Gastrocnemius medialis (tissue), 4 donors: ENCODE measurements around the gene EVL. TPM values are rescaled to one million over a fixed set of nuclear protein-coding genes. Genes with fewer than 3 reads are reported as not detected.

Source experiments
- ATAC-seq, 2 donors: fragments of 150-250 bp; one replicate each; pipeline ENCODE4 v1.9.1; 2016
- DNase-seq, 2 donors: peaks; one replicate each; pipeline ENCODE4 v3.0.0-alpha.2; 2019
- H3K27ac ChIP-seq, 4 donors: fragments of 200-600 bp; sonication (generic); 1 replicate in 1 of 4; 2 replicates in 3 of 4; pipeline ENCODE4 v1.5.1; 2016 to 2018; ENCODE audit warnings: mild to moderate bottlenecking in 2 of 4, moderate library complexity in 1 of 4
- H3K27me3 ChIP-seq, 3 donors: fragments of 200-600 bp; sonication (generic) in 2 of 3; 1 replicate in 1 of 3; 2 replicates in 2 of 3; pipeline versions ENCODE4 v1.5.1 to v1.6.0; 2016 to 2019; ENCODE audit warnings: mild to moderate bottlenecking in 1 of 3, moderate library complexity in 1 of 3
- H3K36me3 ChIP-seq, 2 donors: fragments of 200-600 bp; sonication (generic) in 1 of 2; one replicate each; pipeline ENCODE4 v1.5.1; 2017 to 2018
- H3K4me1 ChIP-seq, 2 donors: fragments of 200-600 bp; sonication (generic) in 1 of 2; one replicate each; pipeline ENCODE4 v1.5.1; 2016 to 2017; ENCODE audit warnings: mild to moderate bottlenecking in 2 of 2
- H3K4me3 ChIP-seq, 4 donors: fragments of 200-600 bp; sonication (generic) in 3 of 4; 1 replicate in 1 of 4; 2 replicates in 3 of 4; pipeline ENCODE4 v1.5.1; 2016 to 2019; ENCODE audit warnings: mild to moderate bottlenecking in 2 of 4
- H3K9me3 ChIP-seq, 3 donors: fragments of 200-600 bp; sonication (generic) in 2 of 3; 1 replicate in 1 of 3; 2 replicates in 2 of 3; pipeline ENCODE4 v1.5.1; 2016 to 2019
- POLR2A ChIP-seq, 2 donors: fragments of 450-650 bp; IDR thresholded peaks; one replicate each; pipeline ENCODE4 v1.6.1; 2017; ENCODE audit warnings: antibody characterized with exemption in 2 of 2, mild to moderate bottlenecking in 2 of 2, moderate library complexity in 2 of 2
- in situ Hi-C, 4 donors: fragments of 200-750 bp; cut with MboI; loops; one replicate each; pipeline versions ENCODE4 v1.15.0 to v1.8.0; 2017; ENCODE audit warnings: low sequenced_read_pairs in 4 of 4
- intact Hi-C: fragments of 100-400 bp; cut with DNase I; formaldehyde crosslinking; loops from one replicate; pipeline ENCODE4 v1.15.1; 2023; ENCODE audit warnings: low total_unique reads
- total RNA-seq, 4 donors: library from RNA; depleted of rRNA; stranded (reverse); fragments of >200 nt; gene quantifications; one replicate each; pipeline versions ENCODE4 v1.1.0 to v1.2.3, GENCODE V29; 2016
- TF ChIP-seq, protein P1 (sequence below), 5 experiments: fragments of 450-650 bp in 3 of 5; fragments of 200-600 bp in 2 of 5; sonication (generic) in 2 of 5; IDR thresholded peaks in 4 of 5; conservative IDR thresholded peaks in 1 of 5; 1 replicate in 4 of 5; 2 replicates in 1 of 5; pipeline ENCODE4 v1.5.1; 2016 to 2019; ENCODE audit warnings: antibody characterized with exemption in 5 of 5, mild to moderate bottlenecking in 3 of 5, moderate library complexity in 3 of 5

The EVL gene, protein sequence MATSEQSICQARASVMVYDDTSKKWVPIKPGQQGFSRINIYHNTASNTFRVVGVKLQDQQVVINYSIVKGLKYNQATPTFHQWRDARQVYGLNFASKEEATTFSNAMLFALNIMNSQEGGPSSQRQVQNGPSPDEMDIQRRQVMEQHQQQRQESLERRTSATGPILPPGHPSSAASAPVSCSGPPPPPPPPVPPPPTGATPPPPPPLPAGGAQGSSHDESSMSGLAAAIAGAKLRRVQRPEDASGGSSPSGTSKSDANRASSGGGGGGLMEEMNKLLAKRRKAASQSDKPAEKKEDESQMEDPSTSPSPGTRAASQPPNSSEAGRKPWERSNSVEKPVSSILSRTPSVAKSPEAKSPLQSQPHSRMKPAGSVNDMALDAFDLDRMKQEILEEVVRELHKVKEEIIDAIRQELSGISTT
- 10 to 100 TPM in 1 of 4 donors, 1 to 10 TPM in 3; 5.8 to 14.3 (median 9.5) TPM for total RNA-seq

GRCh38 chr14:100065111-100065871, at the start of gene EVL:
EVL (plus strand) TSS chr14:100065422; CDS start chr14:100065501, 79 bp downstream.
- peak within 1 kb of the TSS in 1 of 4 donors; percentile 4 for H3K4me3 ChIP-seq
- H3K27ac ChIP-seq = no peak within 1 kb of the TSS

DNA sequence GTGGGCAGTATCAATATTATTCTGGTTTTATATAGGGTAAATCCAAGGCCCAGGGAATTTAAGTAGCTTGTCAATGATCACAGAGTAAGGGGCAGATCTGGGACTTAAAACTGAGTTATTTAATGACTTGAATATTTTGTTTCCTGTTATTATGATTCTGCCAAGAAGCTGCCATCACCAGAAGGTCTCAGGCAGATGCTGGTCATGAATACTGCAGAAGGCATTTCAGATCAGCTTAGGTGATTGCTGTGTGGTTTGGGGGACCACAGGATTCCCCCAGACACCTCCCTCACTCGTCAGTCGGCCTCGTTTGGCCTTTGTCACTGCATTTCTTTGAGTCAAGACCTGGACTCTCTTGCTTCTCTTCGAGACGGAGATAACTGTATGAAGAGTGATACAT, 47.7 kb upstream of the EVL start:
- no peak overlapping the region for H3K4me3 ChIP-seq

More at GRCh38 chr14:100065111-100065871, at the start of gene EVL:
- TF ChIP-seq, protein P1, sequence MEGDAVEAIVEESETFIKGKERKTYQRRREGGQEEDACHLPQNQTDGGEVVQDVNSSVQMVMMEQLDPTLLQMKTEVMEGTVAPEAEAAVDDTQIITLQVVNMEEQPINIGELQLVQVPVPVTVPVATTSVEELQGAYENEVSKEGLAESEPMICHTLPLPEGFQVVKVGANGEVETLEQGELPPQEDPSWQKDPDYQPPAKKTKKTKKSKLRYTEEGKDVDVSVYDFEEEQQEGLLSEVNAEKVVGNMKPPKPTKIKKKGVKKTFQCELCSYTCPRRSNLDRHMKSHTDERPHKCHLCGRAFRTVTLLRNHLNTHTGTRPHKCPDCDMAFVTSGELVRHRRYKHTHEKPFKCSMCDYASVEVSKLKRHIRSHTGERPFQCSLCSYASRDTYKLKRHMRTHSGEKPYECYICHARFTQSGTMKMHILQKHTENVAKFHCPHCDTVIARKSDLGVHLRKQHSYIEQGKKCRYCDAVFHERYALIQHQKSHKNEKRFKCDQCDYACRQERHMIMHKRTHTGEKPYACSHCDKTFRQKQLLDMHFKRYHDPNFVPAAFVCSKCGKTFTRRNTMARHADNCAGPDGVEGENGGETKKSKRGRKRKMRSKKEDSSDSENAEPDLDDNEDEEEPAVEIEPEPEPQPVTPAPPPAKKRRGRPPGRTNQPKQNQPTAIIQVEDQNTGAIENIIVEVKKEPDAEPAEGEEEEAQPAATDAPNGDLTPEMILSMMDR (IDR thresholded peaks at IDR 0.05 in 4 of 5, conservative IDR thresholded peaks at IDR 0.05 in 1 of 5) = no peak
- TF ChIP-seq POLR2A (IDR thresholded peaks at IDR 0.05) = no peak
- Histone ChIP-seq H3K27me3 (no peaks in the 10 kb centered on the region), H3K9me3 (no peaks in the 10 kb centered on the region), H3K4me1 (peaks cover 0 to 5% of the 10 kb centered on the region in 2 donors), H3K36me3 (no peaks in the 10 kb centered on the region)
- in situ Hi-C loops (no loop called here), intact Hi-C loops (loop anchor here (5.0 kb wide), 1 partner anchor 42 kb away; no protein-coding TSS in a partner anchor)
- DNase-seq (peak in 1 of 2 donors; percentile 26), ATAC-seq (no peak)

GRCh38 chr14:100018054-100018453, 47.2 kb upstream of the EVL start:
- Histone ChIP-seq H3K36me3 (no peaks in the 10 kb centered on the region), H3K4me3 (no peak overlapping the region), H3K4me1 (peaks cover 17 to 21% of the 10 kb centered on the region in 2 donors), H3K9me3 (no peaks in the 10 kb centered on the region), H3K27ac (no peak overlapping the region), H3K27me3 (no peaks in the 10 kb centered on the region)
- in situ Hi-C loops (no loop called here), intact Hi-C loops (no loop called here)
- TF ChIP-seq, protein P1 (IDR thresholded peaks at IDR 0.05 in 4 of 5, conservative IDR thresholded peaks at IDR 0.05 in 1 of 5) = no peak
- no peak for TF ChIP-seq POLR2A (IDR thresholded peaks at IDR 0.05)
- DNase-seq = no peak
- no peak for ATAC-seq

More for the DNA sequence above, 47.7 kb upstream of the EVL start:
- H3K4me1 ChIP-seq = peaks cover 12 to 23% of the 10 kb centered on the region in 2 donors
- intact Hi-C loops (no loop called here), in situ Hi-C loops (no loop called here)
- H3K27me3 ChIP-seq = no peaks in the 10 kb centered on the region
- no peaks in the 10 kb centered on the region for H3K9me3 ChIP-seq
- no peak overlapping the region for H3K27ac ChIP-seq
- DNase-seq (no peak), ATAC-seq (no peak)
- H3K36me3 ChIP-seq = no peaks in the 10 kb centered on the region
- no peak for TF ChIP-seq POLR2A (IDR thresholded peaks at IDR 0.05)
- TF ChIP-seq, protein P1 (IDR thresholded peaks at IDR 0.05 in 4 of 5, conservative IDR thresholded peaks at IDR 0.05 in 1 of 5) = no peak

- intact Hi-C loops = no loop called here
- DNase-seq = no peak
- TF ChIP-seq, protein P1 (IDR thresholded peaks at IDR 0.05 in 4 of 5, conservative IDR thresholded peaks at IDR 0.05 in 1 of 5) = no peak
- TF ChIP-seq POLR2A (IDR thresholded peaks at IDR 0.05) = no peak
- H3K36me3 ChIP-seq = no peaks in the 10 kb centered on the region
- H3K4me3 ChIP-seq = no peak overlapping the region
- H3K4me1 ChIP-seq = peaks cover 20 to 25% of the 10 kb centered on the region in 2 donors
- in situ Hi-C loops = no loop called here
- H3K27me3 ChIP-seq = no peaks in the 10 kb centered on the region
- H3K27ac ChIP-seq = no peak overlapping the region
- ATAC-seq = no peak
- H3K9me3 ChIP-seq = no peaks in the 10 kb centered on the region
Measured at GRCh38 chr14:100018482-100018881, 46.7 kb upstream of the EVL start.
